ENCODE results near the gene PKDCC. TPM values are rescaled to one million over a fixed set of nuclear protein-coding genes. Genes with fewer than 3 reads are reported as not detected.

PKDCC gene
- total RNA-seq, 1 donor from 2014 or later = not detected

DNA sequence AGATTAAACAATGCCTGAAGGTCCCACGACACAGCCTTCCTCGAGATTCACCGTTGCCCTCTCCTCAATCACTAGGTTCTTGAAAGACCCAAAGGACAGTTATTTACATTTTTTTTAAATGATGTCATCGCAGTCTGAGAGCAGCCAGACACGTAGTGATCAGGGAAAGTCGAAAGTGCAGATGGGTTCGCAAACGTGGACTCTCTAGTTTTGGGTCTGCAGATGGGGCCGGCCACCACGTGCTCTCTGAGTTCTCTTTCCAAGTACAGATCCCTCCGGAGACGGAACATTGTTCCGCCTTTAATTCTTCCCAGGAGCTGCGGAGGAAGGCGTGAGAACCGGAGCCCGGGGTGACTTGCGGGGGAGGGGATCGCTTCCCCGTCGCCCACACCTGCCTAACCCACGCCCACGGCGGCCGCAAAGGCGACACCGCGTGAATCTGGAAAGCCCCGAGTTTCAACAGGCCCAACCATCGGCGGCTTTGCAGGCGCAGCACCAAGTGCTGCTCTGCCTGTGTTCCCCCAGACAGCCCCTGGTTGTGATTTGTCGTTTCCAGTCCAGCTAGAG, 54.3 kb downstream of the PKDCC start:
- CTCF ChIA-PET = interaction anchor here (1.0 to 1.3 kb wide), 2 partner anchors 11 to 94 kb away, joined by 3 read pairs; no protein-coding TSS in a partner anchor
- TF ChIP-seq, protein P1, sequence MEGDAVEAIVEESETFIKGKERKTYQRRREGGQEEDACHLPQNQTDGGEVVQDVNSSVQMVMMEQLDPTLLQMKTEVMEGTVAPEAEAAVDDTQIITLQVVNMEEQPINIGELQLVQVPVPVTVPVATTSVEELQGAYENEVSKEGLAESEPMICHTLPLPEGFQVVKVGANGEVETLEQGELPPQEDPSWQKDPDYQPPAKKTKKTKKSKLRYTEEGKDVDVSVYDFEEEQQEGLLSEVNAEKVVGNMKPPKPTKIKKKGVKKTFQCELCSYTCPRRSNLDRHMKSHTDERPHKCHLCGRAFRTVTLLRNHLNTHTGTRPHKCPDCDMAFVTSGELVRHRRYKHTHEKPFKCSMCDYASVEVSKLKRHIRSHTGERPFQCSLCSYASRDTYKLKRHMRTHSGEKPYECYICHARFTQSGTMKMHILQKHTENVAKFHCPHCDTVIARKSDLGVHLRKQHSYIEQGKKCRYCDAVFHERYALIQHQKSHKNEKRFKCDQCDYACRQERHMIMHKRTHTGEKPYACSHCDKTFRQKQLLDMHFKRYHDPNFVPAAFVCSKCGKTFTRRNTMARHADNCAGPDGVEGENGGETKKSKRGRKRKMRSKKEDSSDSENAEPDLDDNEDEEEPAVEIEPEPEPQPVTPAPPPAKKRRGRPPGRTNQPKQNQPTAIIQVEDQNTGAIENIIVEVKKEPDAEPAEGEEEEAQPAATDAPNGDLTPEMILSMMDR (IDR thresholded peaks at IDR 0.05) = no peak
- peak; percentile 88 for DNase-seq
- H3K27ac Mint-ChIP-seq = no peak overlapping the region
- intact Hi-C loops (cut with micrococcal nuclease) = loop anchor here (1.0 to 10.0 kb wide), 7 partner anchors 16 to 1893 kb away; partner anchors contain the start of genes COX7A2L, EML4 and LRPPRC
- peak overlapping the region; percentile 88 for H3K4me3 Mint-ChIP-seq
- no peaks in the 10 kb centered on the region for H3K9me3 Mint-ChIP-seq
- peak; percentile 72 for ATAC-seq (ENCODE audit: low read depth)
- peaks cover 47% of the 10 kb centered on the region for H3K4me1 Mint-ChIP-seq
- no peaks in the 10 kb centered on the region for H3K36me3 Mint-ChIP-seq (ENCODE audit: low read depth)
- H3K27me3 Mint-ChIP-seq = no peaks in the 10 kb centered on the region
- POLR2A ChIA-PET = interaction anchor here (0.6 to 5.8 kb wide), 18 partner anchors 9 to 258 kb away, joined by 3 to 62 read pairs (median 5); partner anchors contain the start of gene EML4

DNA sequence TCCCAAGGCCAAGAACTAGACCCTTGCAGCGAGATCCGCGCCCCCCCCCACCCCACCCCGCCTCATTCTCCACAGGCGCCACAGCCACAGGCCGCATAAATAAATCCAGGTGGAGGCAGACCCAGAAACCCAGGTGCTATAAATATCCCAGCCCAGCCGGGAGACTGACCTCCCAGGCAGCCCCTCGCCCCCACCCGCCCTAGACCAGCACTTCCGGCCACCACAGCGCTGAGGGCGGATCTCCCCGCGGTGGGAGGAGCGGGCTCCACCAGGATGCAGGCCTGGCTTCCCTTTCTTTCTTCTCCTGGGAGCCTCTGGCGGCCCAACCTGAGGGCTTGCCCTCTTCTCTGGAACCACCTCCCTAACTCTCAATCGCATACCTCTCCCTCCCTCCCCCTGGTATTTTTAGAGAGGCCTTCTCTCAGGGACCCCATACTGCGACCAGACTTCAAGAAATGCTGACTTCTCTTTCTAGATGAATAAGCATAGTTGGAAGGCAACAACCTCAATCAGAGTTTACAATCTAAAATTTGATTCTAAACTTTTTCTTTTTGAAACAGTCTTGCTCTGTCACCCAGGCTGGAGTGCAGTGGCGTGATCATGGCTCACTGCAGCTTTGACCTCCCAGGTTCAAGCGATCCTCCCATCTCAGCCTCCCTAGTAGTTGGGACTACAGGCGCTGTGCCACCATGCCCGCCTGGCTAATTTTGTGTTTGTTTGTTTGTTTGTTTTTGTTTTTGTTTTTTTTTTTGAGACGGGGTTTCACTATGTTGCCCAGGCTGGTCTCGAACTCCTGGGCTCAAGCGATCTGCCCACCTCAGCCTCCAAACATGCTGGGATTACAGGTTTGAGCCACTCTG, 55.0 kb downstream of the PKDCC start:
- H3K27ac Mint-ChIP-seq = no peak overlapping the region
- H3K36me3 Mint-ChIP-seq (ENCODE audit: low read depth) = no peaks in the 10 kb centered on the region
- peaks cover 40% of the 10 kb centered on the region for H3K4me1 Mint-ChIP-seq
- intact Hi-C loops (cut with micrococcal nuclease) = loop anchor here (1.0 to 10.0 kb wide), 7 partner anchors 15 to 1892 kb away; partner anchors contain the start of genes COX7A2L, EML4 and LRPPRC
- H3K9me3 Mint-ChIP-seq = no peaks in the 10 kb centered on the region
- DNase-seq = peak; percentile 32
- ChIA-PET CTCF (interaction anchor here (1.0 to 1.3 kb wide), 2 partner anchors 12 to 93 kb away, joined by 3 read pairs; no protein-coding TSS in a partner anchor), POLR2A (interaction anchor here (0.6 to 5.8 kb wide), 21 partner anchors 8 to 258 kb away, joined by 3 to 62 read pairs (median 5); partner anchors contain the start of gene EML4)
- TF ChIP-seq, protein P1 (IDR thresholded peaks at IDR 0.05) = no peak
- peak overlapping the region; percentile 88 for H3K4me3 Mint-ChIP-seq
- H3K27me3 Mint-ChIP-seq = no peaks in the 10 kb centered on the region
- ATAC-seq (ENCODE audit: low read depth) = no peak

DNA sequence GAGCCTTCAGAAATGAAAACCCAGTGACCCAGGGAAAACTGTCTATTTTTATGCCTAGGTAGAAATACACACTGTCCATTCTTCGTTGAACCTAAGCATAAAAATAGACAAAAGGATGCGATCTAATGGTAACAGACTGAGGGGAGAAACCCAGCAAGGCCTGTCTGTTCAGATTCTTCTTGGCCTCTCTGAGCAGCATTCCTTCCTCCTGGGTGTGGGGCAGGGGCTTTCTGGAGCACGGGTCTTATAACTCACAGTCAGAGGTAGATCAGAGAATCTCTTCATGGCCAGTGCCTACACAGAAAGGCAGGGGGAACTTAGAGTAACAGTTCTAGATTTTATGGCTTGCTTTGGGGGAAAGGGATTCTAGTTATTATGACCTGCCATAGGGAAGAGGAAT, 56.0 kb downstream of the PKDCC start:
- Mint-ChIP-seq H3K36me3 (ENCODE audit: low read depth) (no peaks in the 10 kb centered on the region), H3K27ac (no peak overlapping the region), H3K4me3 (peak overlapping the region; percentile 55), H3K9me3 (no peaks in the 10 kb centered on the region), H3K4me1 (peaks cover 30% of the 10 kb centered on the region), H3K27me3 (no peaks in the 10 kb centered on the region)
- no peak for ATAC-seq (ENCODE audit: low read depth)
- CTCF ChIA-PET = no interaction called here
- TF ChIP-seq, protein P1 (IDR thresholded peaks at IDR 0.05) = no peak
- DNase-seq = no peak
- POLR2A ChIA-PET = interaction anchor here (0.7 to 5.8 kb wide), 8 partner anchors 9 to 68 kb away, joined by 3 to 62 read pairs (median 16); partner anchors contain the start of gene EML4
- intact Hi-C loops (cut with micrococcal nuclease) = loop anchor here (5.0 to 10.0 kb wide), 2 partner anchors 1068 to 1891 kb away; partner anchors contain the start of gene LRPPRC

DNA sequence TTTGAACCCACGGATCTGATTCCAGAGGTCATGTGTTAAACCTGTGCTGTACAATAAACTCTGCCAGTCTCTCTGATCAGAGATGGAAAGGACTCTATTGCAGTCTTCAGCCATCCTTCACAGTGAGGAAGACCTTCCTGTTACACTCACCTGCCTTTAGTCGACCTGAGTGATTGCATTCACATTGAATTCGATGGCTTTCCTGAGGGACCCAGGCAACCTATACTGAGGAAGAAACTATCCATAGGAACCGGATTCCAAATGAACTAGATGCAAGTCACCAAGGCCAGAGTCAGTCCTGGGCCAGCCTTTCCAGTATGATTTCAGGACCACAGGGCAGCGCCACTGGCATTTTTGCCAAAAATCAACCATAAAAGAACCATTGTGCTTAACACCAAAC, 56.8 kb downstream of the PKDCC start:
- DNase-seq (no peak), ATAC-seq (ENCODE audit: low read depth) (no peak)
- H3K27ac Mint-ChIP-seq = no peak overlapping the region
- H3K9me3 Mint-ChIP-seq = no peaks in the 10 kb centered on the region
- H3K4me3 Mint-ChIP-seq = peak overlapping the region; percentile 21
- CTCF ChIA-PET = interaction anchor here (1.0 to 3.3 kb wide), 7 partner anchors 8 to 125 kb away, joined by 3 to 15 read pairs (median 4); no protein-coding TSS in a partner anchor
- POLR2A ChIA-PET = interaction anchor here (0.8 to 5.8 kb wide), 6 partner anchors 8 to 90 kb away, joined by 4 to 62 read pairs (median 39); partner anchors contain the start of gene EML4
- peaks cover 22% of the 10 kb centered on the region for H3K4me1 Mint-ChIP-seq
- H3K27me3 Mint-ChIP-seq = no peaks in the 10 kb centered on the region
- TF ChIP-seq, protein P1 (IDR thresholded peaks at IDR 0.05) = no peak
- no peaks in the 10 kb centered on the region for H3K36me3 Mint-ChIP-seq (ENCODE audit: low read depth)
- intact Hi-C loops (cut with micrococcal nuclease) = loop anchor here (5.0 to 10.0 kb wide), 2 partner anchors 1068 to 1890 kb away; partner anchors contain the start of gene LRPPRC

Measured in activated B cell treated with CpG ODN at 0.5 μM for 24 hours (primary cell).